SK-N-MC (cell line): ENCODE data around the gene SPG21.

Experiments used
- EZH2 ChIP-seq: fragments of 200-600 bp; sonication (generic); IDR thresholded peaks from one replicate; pipeline ENCODE4 v1.6.1; 2017; ENCODE audit warnings: antibody characterized with exemption
- POLR2AphosphoS5 ChIP-seq: IDR thresholded peaks from 2 replicates; pipeline ENCODE4 v1.6.1; 2012; ENCODE audit warnings: mild to moderate bottlenecking, low read depth, low read length, borderline replicate concordance

- TF ChIP-seq EZH2 (no peak), POLR2AphosphoS5 (no peak)
These were observed 15.3 kb upstream of the SPG21 start for GRCh38 chr15:65004993-65005392.
